NOMO-1 (cell line): ENCODE measurements around the gene GSTA4.

ENCODE experiments used
- DNase-seq, 2 experiments: peaks; one replicate each; lab custom pipeline; 2025; ENCODE audit not compliant: unreplicated experiment in 2 of 2; lab: John Stamatoyannopoulos, UW

The GSTA4 gene

GRCh38 chr6:52995089-52995912, at the start of gene GSTA4:
Gene GSTA4, minus strand, starts transcription at chr6:52995284. Its CDS starts 1,041 bp downstream, at chr6:52994243.
- DNase-seq = peak; percentile 88 to 91

GRCh38 chr6:53044572-53044971, 49.5 kb upstream of the GSTA4 start:
- no peak for DNase-seq

- no peak for DNase-seq
Measured at GRCh38 chr6:53044071-53044470, 49.0 kb upstream of the GSTA4 start.

DNA sequence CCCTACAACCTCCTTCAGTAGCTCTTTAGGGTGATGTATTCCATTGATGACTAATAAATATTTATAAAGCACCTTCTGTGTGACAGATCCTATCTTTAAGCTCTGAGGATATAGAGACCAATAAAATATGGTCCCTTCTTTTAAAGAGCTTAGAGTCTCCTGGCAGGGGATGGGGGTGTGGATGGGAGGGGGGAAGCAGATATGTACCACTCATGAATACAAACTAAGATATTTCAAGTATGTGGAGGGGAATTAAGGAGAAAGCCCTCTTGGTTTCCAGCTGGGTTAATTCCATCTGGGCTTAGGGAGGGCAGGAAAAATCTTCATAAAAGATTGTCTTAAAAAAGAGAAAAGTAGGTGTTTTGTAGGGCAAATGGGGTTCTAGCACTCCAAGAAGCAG, 48.5 kb upstream of the GSTA4 start:
- no peak for DNase-seq

DNA sequence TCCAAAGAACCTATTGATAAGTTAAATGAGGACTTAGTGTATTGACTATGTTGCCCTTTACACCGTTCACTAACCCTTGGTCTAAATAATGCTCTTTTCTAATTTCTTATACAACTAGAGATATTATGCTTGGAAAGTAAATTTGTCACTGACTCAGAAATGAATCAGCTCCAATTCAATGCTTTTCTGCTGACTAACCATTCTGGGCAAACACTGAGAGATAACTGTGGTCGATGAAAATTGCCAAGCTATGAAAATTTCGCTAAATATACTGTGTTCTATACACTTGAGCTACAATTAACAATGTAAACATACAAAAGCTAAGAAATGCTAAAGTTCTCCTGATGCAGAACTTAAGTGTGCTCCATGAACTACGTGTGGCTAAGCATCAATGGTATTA, 47.0 kb upstream of the GSTA4 start:
- no peak for DNase-seq

- DNase-seq = no peak
Measured at GRCh38 chr6:53041356-53041755, 46.3 kb upstream of the GSTA4 start.

- no peak for DNase-seq
Measured at GRCh38 chr6:53038596-53038995, 43.5 kb upstream of the GSTA4 start.

DNA sequence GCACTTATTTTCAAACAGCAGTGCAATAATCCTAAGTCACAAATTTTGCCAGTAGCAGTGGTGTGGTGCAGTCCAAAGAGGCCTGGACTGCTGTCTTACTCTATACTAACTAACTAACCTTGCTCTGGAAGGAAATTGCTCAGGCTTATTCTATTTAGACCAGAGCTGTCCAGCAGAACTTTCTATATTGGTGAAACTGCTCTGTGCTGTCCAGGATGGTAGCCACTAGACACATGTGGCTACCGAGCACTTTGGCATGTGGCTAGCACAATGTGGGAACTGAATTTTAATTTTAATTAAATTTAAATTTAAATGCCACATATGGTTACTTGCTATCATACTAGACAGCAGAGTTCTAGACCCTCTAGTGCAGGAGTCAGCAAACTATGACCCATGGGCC, 43.1 kb upstream of the GSTA4 start:
- no peak for DNase-seq

GRCh38 chr6:53035549-53036213, 40.6 kb upstream of the GSTA4 start:
- no peak for DNase-seq

DNA sequence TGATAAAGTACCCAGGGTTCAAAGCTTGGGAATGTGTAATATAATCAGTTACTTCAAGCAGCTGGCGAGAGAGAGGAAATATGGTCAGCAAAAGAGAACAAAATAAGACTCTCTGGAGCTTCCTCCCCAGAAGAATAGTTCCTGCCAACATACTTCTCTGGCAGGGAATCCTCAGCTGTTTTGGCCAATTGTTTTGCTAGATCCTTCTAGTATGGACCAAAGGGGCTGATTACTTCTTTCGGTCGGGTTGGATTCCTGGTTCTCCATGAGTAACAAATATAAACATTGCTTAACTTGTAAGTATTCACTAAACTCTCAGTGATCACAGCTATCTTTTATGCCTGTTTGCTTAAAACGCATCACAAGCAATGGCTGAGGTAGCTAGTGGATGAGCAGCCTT, 38.7 kb upstream of the GSTA4 start:
- DNase-seq = no peak

GRCh38 chr6:53032849-53033248, 37.8 kb upstream of the GSTA4 start:
- no peak for DNase-seq

GRCh38 chr6:53031281-53031680, 36.2 kb upstream of the GSTA4 start:
- no peak for DNase-seq

DNA sequence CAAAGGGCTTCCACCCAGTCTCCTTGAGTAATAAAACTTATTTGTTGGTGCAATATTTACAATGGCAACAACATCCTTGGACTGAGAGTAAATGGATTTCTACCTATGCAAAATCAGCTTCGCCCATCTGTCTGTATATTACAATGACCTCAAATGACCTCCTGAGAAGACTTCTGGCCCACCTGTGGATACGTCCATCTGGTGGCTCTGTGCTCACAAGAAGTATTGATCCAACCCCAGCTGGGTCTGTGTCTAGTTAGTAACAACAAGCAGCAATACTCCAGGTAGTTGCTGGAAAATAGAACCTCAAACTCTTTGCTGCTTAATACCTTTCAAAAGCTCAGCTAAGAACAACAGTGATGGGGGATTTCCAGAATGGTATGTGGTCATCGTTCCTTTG, 34.7 kb upstream of the GSTA4 start:
- DNase-seq = no peak

- no peak for DNase-seq
Measured at GRCh38 chr6:53029257-53029656, 34.2 kb upstream of the GSTA4 start.

DNA sequence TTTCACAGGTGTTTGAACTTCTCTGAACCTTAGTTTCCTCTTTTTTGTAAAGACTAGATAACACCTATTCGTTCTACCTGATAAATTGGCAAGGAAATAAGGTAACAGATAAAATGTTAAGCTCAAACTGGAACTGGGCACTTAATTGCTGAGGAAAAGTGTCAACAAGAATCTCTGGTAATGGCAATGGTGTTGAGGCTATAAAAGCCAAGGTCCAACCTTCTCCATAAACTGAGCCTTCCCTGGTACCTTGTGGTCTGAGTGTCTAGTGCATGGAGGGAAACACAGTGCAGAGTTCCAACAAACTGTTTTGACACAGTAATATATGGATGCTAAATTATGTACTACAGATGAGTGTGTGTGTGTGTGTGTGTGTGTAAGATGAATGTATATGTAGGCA, 33.4 kb upstream of the GSTA4 start:
- no peak for DNase-seq

DNA sequence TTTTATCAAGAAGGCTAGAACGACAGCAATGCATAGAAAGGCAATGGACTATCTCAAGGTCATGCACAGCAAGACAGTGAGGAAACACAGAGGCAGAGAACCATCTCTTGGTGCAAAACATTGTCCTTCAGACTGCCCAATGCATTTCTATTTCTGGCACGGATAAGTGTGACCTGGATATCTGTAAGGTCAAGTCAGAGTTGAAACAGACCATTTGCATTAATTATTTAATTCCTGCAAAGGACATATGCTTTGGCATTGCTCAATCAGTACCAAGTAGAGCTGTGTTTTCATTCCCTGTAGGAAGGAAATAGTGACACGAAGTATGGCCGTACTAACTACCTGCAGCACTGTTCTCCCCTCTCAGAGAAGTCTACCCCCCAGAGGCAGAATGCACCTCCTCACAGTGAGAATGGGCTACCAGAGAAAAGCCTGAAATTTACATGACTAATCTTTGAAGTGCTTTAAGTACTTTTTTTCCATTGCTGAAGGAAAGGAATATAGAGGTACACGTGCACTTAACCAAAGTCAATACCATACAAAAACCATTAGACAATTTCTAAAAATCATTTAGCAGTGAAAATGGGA, 32.1 kb upstream of the GSTA4 start:
- DNase-seq = no peak

DNA sequence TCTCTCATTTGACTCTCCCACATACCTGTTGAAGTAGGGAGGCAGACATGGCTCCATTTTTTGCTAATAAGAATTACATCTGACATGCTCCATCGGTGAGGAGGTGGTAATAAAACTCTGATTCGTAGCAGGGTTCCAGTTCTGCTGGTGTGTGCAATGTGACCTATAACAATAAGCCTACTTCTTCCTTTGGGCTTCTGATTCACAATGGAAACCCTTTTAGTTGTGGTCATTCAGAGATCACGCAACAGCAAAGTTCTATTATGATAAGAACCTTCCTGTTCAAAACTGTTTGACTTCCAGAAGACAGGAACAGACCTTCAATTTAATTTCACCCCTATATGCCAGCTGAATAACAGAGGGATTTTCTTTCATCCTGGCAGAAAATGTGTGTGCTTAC, 31.4 kb upstream of the GSTA4 start:
- DNase-seq = no peak

DNA sequence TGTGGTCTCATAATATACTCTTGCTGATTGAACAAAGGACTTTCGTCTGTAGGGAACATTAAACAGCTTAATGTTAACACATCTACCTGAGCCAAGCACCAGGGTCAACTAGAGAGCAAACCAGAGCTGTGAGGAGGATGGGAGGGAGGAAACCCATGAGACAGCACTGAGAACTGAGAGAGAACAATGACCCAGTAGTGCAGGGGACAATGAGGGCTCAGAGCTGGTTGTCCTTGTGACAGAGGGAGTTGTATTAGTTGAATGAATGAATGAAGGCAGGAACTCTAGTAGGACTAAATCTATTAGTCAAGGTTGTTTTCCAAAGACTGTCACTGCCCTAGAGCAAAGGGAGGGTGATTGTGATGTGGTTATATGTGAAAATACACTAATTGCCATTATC, 28.2 kb upstream of the GSTA4 start:
- DNase-seq = no peak

DNA sequence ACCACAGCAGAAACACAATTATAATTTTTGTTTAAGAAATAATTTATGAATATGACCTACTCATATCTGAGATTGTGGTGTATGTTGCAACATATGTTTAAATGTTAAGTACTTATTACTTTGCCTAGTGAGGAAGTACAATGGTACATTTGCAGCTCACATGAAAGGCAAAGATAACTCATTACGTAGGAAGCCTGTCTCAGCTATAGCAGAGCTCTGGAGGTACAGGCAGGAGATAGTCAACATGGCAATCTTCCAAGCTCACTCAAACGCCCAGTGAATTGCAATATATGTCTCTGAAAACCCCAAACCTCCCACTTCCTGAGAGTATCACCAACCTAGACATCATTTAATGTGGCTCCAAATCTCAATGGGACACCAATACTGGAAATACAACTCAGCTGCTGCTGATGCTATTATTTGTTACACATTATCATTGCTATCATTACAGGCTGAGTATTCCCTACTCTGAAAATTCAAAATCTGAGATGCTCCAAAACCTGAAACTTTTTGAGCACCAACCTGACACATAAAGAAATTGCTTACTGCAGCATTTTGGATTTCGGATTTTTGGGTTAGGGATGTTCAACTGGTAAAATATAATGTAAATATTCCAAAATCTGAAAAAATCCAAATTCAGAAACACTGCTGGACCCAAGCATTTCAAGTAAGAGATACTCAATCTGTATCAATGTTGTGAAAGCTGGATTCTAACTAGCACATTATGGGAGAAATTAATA, 25.1 kb upstream of the GSTA4 start:
- peak in 1 of 2 experiments; percentile 1 for DNase-seq

DNA sequence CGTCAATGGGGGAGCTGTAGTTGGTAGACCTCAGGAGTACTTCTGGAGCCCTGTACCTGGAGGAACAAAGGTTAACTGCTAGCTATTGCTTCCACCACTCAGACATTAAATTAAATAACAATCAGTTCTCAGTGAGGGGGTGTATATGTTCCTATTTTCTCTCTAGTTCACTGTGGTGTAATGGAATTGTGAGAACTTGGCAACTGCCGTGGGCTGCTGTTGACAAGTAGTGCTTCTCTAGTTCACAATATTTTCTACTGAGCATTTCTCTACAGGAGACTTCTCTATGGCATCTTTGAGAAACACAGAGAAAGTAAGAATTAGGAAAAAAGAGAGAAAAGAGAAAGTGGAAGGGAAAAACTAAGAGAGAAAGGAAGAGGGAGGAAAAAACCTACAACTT, 23.4 kb upstream of the GSTA4 start:
- DNase-seq = no peak

GRCh38 chr6:53015486-53015885, 20.4 kb upstream of the GSTA4 start:
- no peak for DNase-seq
